ENCODE data around the gene ASMTL. TPM values are rescaled to one million over a fixed set of nuclear protein-coding genes. Genes with fewer than 3 reads are reported as not detected.

The ASMTL gene
- total and polyA plus RNA-seq, 2 of the 13 experiments (the other 11 are each of a cell fraction or from before 2014, with no cell fraction given), result 5.6 to 16.3 TPM

GRCh38 chrX:1464041-1464970 is 11.6 kb upstream of the ASMTL start:
- in situ Hi-C loops (cut with HindIII; ENCODE audit: extremely low pct_ligation_motif_present, low pct_unique_long_range_greater_than_20kb), result loop anchor here (25.0 kb wide), 1 partner anchor 1148 kb away; no protein-coding TSS in a partner anchor
- no peak for FAIRE-seq
- TF ChIP-seq NCOA5 (CRISPR knock-in tag; IDR thresholded peaks at IDR 0.05) (no peak), MATR3 (CRISPR knock-in tag; IDR thresholded peaks at IDR 0.05) (no peak), ZNF10 (CRISPR knock-in tag; IDR thresholded peaks at IDR 0.05; ENCODE audit: borderline replicate concordance, low read depth) (no peak), PLSCR1 (CRISPR knock-in tag; IDR thresholded peaks at IDR 0.05; ENCODE audit: borderline replicate concordance) (no peak), ZNF510 (CRISPR knock-in tag; IDR thresholded peaks at IDR 0.05; ENCODE audit: low read depth) (no peak), ZFP36 (IDR thresholded peaks at IDR 0.05; ENCODE audit: borderline replicate concordance, low read depth, low read length, partially characterized antibody) (no peak), ZNF318 (CRISPR knock-in tag; IDR thresholded peaks at IDR 0.05) (no peak), TIGD3 (CRISPR knock-in tag; IDR thresholded peaks at IDR 0.05; ENCODE audit: borderline replicate concordance) (no peak), EED (CRISPR knock-in tag; IDR thresholded peaks at IDR 0.05) (no peak), GATAD1 (CRISPR knock-in tag; IDR thresholded peaks at IDR 0.05) (no peak), RORA (CRISPR knock-in tag; IDR thresholded peaks at IDR 0.05) (no peak), TEAD3 (CRISPR knock-in tag; optimal IDR thresholded peaks at IDR 0.05; ENCODE audit: borderline replicate concordance) (no peak), ZNF883 (CRISPR knock-in tag; IDR thresholded peaks at IDR 0.05; ENCODE audit: not compliant biosample characterization) (no peak)

More at GRCh38 chrX:1464041-1464970, 11.6 kb upstream of the ASMTL start:
- Histone ChIP-seq H2AFZ (ENCODE audit: low read length) (no peak overlapping the region), H3K9ac (ENCODE audit: insufficient read depth, low read depth, low read length) (no peak overlapping the region), H3K36me3 (replicated peaks in 1 of 2; ENCODE audit: control insufficient read depth in 1 of 2, insufficient read depth in 2 of 2, low read length in 2 of 2) (no peaks in the 10 kb centered on the region), H3K4me3 (replicated peaks in 1 of 3; ENCODE audit: insufficient read depth in 1 of 3, low read depth in 2 of 3, low read length in 3 of 3) (no peak overlapping the region), H3K27me3 (ENCODE audit: control insufficient read depth in 1 of 2, insufficient read depth in 2 of 2, low read length in 2 of 2) (no peaks in the 10 kb centered on the region), H3K9me3 (ENCODE audit: low read length) (no peaks in the 10 kb centered on the region), H3K4me1 (ENCODE audit: insufficient read depth, low read length) (no peaks in the 10 kb centered on the region), H3K27ac (ENCODE audit: extremely low read length, insufficient read depth, low read length) (no peak overlapping the region), H3K4me2 (ENCODE audit: low read depth, low read length) (no peak overlapping the region), H4K20me1 (ENCODE audit: insufficient read depth, low read length) (no peaks in the 10 kb centered on the region), H3K79me2 (ENCODE audit: insufficient read depth, low read length) (no peaks in the 10 kb centered on the region)
- ATAC-seq, result no peak
- CTCF ChIA-PET (ENCODE audit: low intra/inter-chr PET ratio, low total read pairs), result no interaction called here
- POLR2A ChIA-PET, result no interaction called here
- DNase-seq (ENCODE audit: low spot score), result no peak
- intact Hi-C loops (cut with micrococcal nuclease; ENCODE audit: unreplicated experiment), result no loop called here
- no TSS peak for BruUV-seq (replicated peaks)
- 79% methylated on average over 13 of the region's 24 CpGs for WGBS (ENCODE audit: low lambda C conversion rate)
